NCI-H1694 treated with DMSO at 0.1 percent for 48 hours (cell line): ENCODE results near the gene MISP.

ENCODE experiments used
- DNase-seq: peaks from one replicate; lab custom pipeline; 2025; lab: John Stamatoyannopoulos, UW

Gene MISP

GRCh38 chr19:772730-773436, 22.0 kb downstream of the MISP start:
- DNase-seq = no peak

- no peak for DNase-seq
Measured at GRCh38 chr19:776549-776948, 25.6 kb downstream of the MISP start.

GRCh38 chr19:778910-779653, 28.2 kb downstream of the MISP start:
- no peak for DNase-seq

- DNase-seq = no peak
Measured at GRCh38 chr19:780935-781334, 30.0 kb downstream of the MISP start.

- no peak for DNase-seq
Measured at GRCh38 chr19:781800-782184, 30.9 kb downstream of the MISP start.

- DNase-seq = no peak
Measured at GRCh38 chr19:782185-782877, 31.4 kb downstream of the MISP start.

- no peak for DNase-seq
Measured at GRCh38 chr19:782878-783668, 32.2 kb downstream of the MISP start.

- no peak for DNase-seq
Measured at GRCh38 chr19:784541-784940, 33.6 kb downstream of the MISP start.

GRCh38 chr19:787536-787935, 36.6 kb downstream of the MISP start:
- no peak for DNase-seq

- DNase-seq = no peak
Measured at GRCh38 chr19:788686-788982, 37.7 kb downstream of the MISP start.

- DNase-seq = no peak
Measured at GRCh38 chr19:788983-789700, 38.2 kb downstream of the MISP start.

- no peak for DNase-seq
Measured at GRCh38 chr19:789701-790060, 38.8 kb downstream of the MISP start.

- no peak for DNase-seq
Measured at GRCh38 chr19:791007-791566, 40.2 kb downstream of the MISP start.

- DNase-seq = no peak
Measured at GRCh38 chr19:791567-792305, 40.8 kb downstream of the MISP start.

GRCh38 chr19:792306-792885, 41.5 kb downstream of the MISP start:
- no peak for DNase-seq

GRCh38 chr19:793806-794205, 42.9 kb downstream of the MISP start:
- no peak for DNase-seq

- DNase-seq = no peak
Measured at GRCh38 chr19:795073-795611, 44.2 kb downstream of the MISP start.

GRCh38 chr19:795691-796581, 45.0 kb downstream of the MISP start:
- no peak for DNase-seq
